ENCODE measurements around the gene SCAI.

The SCAI gene

GRCh38 chr9:125103770-125104460 is 39.4 kb downstream of the SCAI start:
- no peaks in the 10 kb centered on the region for H3K27me3 ChIP-seq
- peaks cover 0 to 12% (median 0%) of the 10 kb centered on the region in 11 experiments; a peak in 3 of 22 replicates for H3K36me3 ChIP-seq
- H3K9ac ChIP-seq, result no peak overlapping the region
- peak overlapping the region in 7 of 11 experiments; percentile 38 to 69 (median 45); a peak in 13 of 22 replicates for H3K4me2 ChIP-seq
- no peak for TF ChIP-seq Cebpa-rat (IDR thresholded peaks at IDR 0.05)
- H3K27ac ChIP-seq, result no peak overlapping the region
- H3K4me1 ChIP-seq, result peaks cover 3 to 26% (median 18%) of the 10 kb centered on the region in 10 experiments; a peak in 15 of 20 replicates
- H3K9me3 ChIP-seq (replicated peaks in 1 of 11), result peaks cover 15 to 21% (median 18%) of the 10 kb centered on the region in 11 experiments
- no peaks in the 10 kb centered on the region; a peak in 2 of 22 replicates for H4K20me1 ChIP-seq
- H3K4me3 ChIP-seq, result no peak overlapping the region

GRCh38 chr9:125103021-125103420 is 40.3 kb downstream of the SCAI start:
- Histone ChIP-seq H3K27ac (no peak overlapping the region), H3K4me2 (no peak overlapping the region), H3K4me3 (no peak overlapping the region), H4K20me1 (no peaks in the 10 kb centered on the region; a peak in 2 of 22 replicates), H3K9ac (no peak overlapping the region), H3K36me3 (peaks cover 0 to 12% (median 0%) of the 10 kb centered on the region in 11 experiments; a peak in 3 of 22 replicates), H3K4me1 (peaks cover 3 to 26% (median 18%) of the 10 kb centered on the region in 10 experiments; a peak in 15 of 20 replicates), H3K27me3 (no peaks in the 10 kb centered on the region), H3K9me3 (replicated peaks in 1 of 11) (peaks cover 9 to 13% (median 11%) of the 10 kb centered on the region in 11 experiments; a peak in 21 of 22 replicates)
- no peak for TF ChIP-seq Cebpa-rat (IDR thresholded peaks at IDR 0.05)

GRCh38 chr9:125100822-125101221 is 42.5 kb downstream of the SCAI start:
- no peak overlapping the region for H3K4me2 ChIP-seq
- H3K27ac ChIP-seq, result no peak overlapping the region
- no peak overlapping the region for H3K4me3 ChIP-seq
- H3K9ac ChIP-seq, result no peak overlapping the region
- H3K4me1 ChIP-seq, result peaks cover 3 to 26% (median 18%) of the 10 kb centered on the region in 10 experiments; a peak in 15 of 20 replicates
- H3K36me3 ChIP-seq, result peaks cover 0 to 14% (median 8%) of the 10 kb centered on the region in 11 experiments; a peak in 13 of 22 replicates
- no peaks in the 10 kb centered on the region for H3K27me3 ChIP-seq
- peaks cover 8 to 17% (median 15%) of the 10 kb centered on the region in 11 experiments for H3K9me3 ChIP-seq (replicated peaks in 1 of 11)
- H4K20me1 ChIP-seq, result no peaks in the 10 kb centered on the region; a peak in 2 of 22 replicates
- no peak for TF ChIP-seq Cebpa-rat (IDR thresholded peaks at IDR 0.05)

GRCh38 chr9:125099816-125100215 is 43.5 kb downstream of the SCAI start:
- H3K9ac ChIP-seq, result no peak overlapping the region
- H3K4me2 ChIP-seq, result no peak overlapping the region
- H4K20me1 ChIP-seq, result no peaks in the 10 kb centered on the region; a peak in 2 of 22 replicates
- no peak overlapping the region for H3K27ac ChIP-seq
- H3K36me3 ChIP-seq, result peaks cover 0 to 24% (median 15%) of the 10 kb centered on the region in 11 experiments; a peak in 17 of 22 replicates
- no peaks in the 10 kb centered on the region for H3K27me3 ChIP-seq
- peaks cover 3 to 17% (median 13%) of the 10 kb centered on the region in 10 experiments; a peak in 15 of 20 replicates for H3K4me1 ChIP-seq
- TF ChIP-seq Cebpa-rat (IDR thresholded peaks at IDR 0.05), result no peak
- no peak overlapping the region for H3K4me3 ChIP-seq
- H3K9me3 ChIP-seq (replicated peaks in 1 of 11), result peaks cover 12 to 27% (median 25%) of the 10 kb centered on the region in 11 experiments

GRCh38 chr9:125095821-125096443 is 47.4 kb downstream of the SCAI start:
- no peak overlapping the region for H3K27ac ChIP-seq
- H3K27me3 ChIP-seq, result no peaks in the 10 kb centered on the region
- peaks cover 12 to 44% (median 33%) of the 10 kb centered on the region in 11 experiments for H3K9me3 ChIP-seq (replicated peaks in 1 of 11)
- no peaks in the 10 kb centered on the region; a peak in 1 of 22 replicates for H4K20me1 ChIP-seq
- H3K9ac ChIP-seq, result no peak overlapping the region
- no peak overlapping the region for H3K4me2 ChIP-seq
- no peaks in the 10 kb centered on the region for H3K4me1 ChIP-seq
- H3K36me3 ChIP-seq, result peaks cover 0 to 37% (median 21%) of the 10 kb centered on the region in 11 experiments; a peak in 18 of 22 replicates
- no peak for TF ChIP-seq Cebpa-rat (IDR thresholded peaks at IDR 0.05)
- H3K4me3 ChIP-seq, result no peak overlapping the region

GRCh38 chr9:125091121-125091520 is 52.2 kb downstream of the SCAI start:
- no peak for TF ChIP-seq Cebpa-rat (IDR thresholded peaks at IDR 0.05)
- H3K4me2 ChIP-seq, result no peak overlapping the region
- peaks cover 5 to 30% (median 21%) of the 10 kb centered on the region in 11 experiments for H3K9me3 ChIP-seq (replicated peaks in 1 of 11)
- H3K36me3 ChIP-seq, result peaks cover 0 to 28% (median 17%) of the 10 kb centered on the region in 11 experiments; a peak in 16 of 22 replicates
- no peak overlapping the region for H3K4me3 ChIP-seq
- H3K27ac ChIP-seq, result no peak overlapping the region
- no peaks in the 10 kb centered on the region for H3K27me3 ChIP-seq
- no peak overlapping the region for H3K9ac ChIP-seq
- H3K4me1 ChIP-seq, result peaks cover 0 to 13% (median 7%) of the 10 kb centered on the region in 10 experiments; a peak in 7 of 20 replicates
- no peaks in the 10 kb centered on the region for H4K20me1 ChIP-seq

GRCh38 chr9:125089331-125089730 is 54.0 kb downstream of the SCAI start:
- Histone ChIP-seq H3K36me3 (peaks cover 0 to 22% (median 4%) of the 10 kb centered on the region in 11 experiments; a peak in 9 of 22 replicates), H3K4me2 (no peak overlapping the region), H3K4me3 (no peak overlapping the region), H3K9ac (no peak overlapping the region), H3K4me1 (peaks cover 0 to 13% (median 7%) of the 10 kb centered on the region in 10 experiments; a peak in 7 of 20 replicates), H3K9me3 (replicated peaks in 1 of 11) (peaks cover 3 to 31% (median 20%) of the 10 kb centered on the region in 11 experiments; a peak in 21 of 22 replicates), H3K27me3 (no peaks in the 10 kb centered on the region), H4K20me1 (no peaks in the 10 kb centered on the region), H3K27ac (no peak overlapping the region)
- TF ChIP-seq Cebpa-rat (IDR thresholded peaks at IDR 0.05), result no peak

- H3K4me3 ChIP-seq, result no peak overlapping the region
- H3K4me1 ChIP-seq, result peaks cover 0 to 13% (median 7%) of the 10 kb centered on the region in 10 experiments; a peak in 7 of 20 replicates
- H3K4me2 ChIP-seq, result peak overlapping the region in 4 of 11 experiments; percentile 6 to 40 (median 26); a peak in 3 of 22 replicates
- no peaks in the 10 kb centered on the region for H4K20me1 ChIP-seq
- no peak overlapping the region for H3K27ac ChIP-seq
- peaks cover under 1 to 22% (median 6%) of the 10 kb centered on the region in 11 experiments; a peak in 14 of 22 replicates for H3K36me3 ChIP-seq
- H3K9me3 ChIP-seq (replicated peaks in 1 of 11), result peaks cover 9 to 33% (median 25%) of the 10 kb centered on the region in 11 experiments
- no peak for TF ChIP-seq Cebpa-rat (IDR thresholded peaks at IDR 0.05)
- H3K9ac ChIP-seq, result no peak overlapping the region
- no peaks in the 10 kb centered on the region for H3K27me3 ChIP-seq
Observed at GRCh38 chr9:125088752-125089151, 54.6 kb downstream of the SCAI start.
